Colonic mucosa (tissue), 4 donors: Measurements from ENCODE around the gene WDR76. TPM values are rescaled to one million over a fixed set of nuclear protein-coding genes. Genes with fewer than 3 reads are reported as not detected.
"Not testable (repeated sequence)": the region's sequence is repeated elsewhere in the genome, so short reads cannot be mapped to it uniquely, and the experiment has no call there.

Experiments
- DNase-seq: peaks from one replicate; pipeline ENCODE4 v3.0.0-alpha.2; 2020
- H3K27ac ChIP-seq: fragments of 200-600 bp; one replicate; pipeline ENCODE4 v1.8.0; 2021
- H3K27me3 ChIP-seq: fragments of 200-600 bp; one replicate; pipeline ENCODE4 v1.8.0; 2021
- H3K36me3 ChIP-seq: fragments of 200-600 bp; one replicate; pipeline ENCODE4 v1.8.0; 2021
- H3K4me1 ChIP-seq: fragments of 200-600 bp; one replicate; pipeline ENCODE4 v1.8.0; 2021; ENCODE audit warnings: mild to moderate bottlenecking
- H3K4me3 ChIP-seq: fragments of 200-600 bp; one replicate; pipeline ENCODE4 v1.8.0; 2021
- H3K9ac ChIP-seq, 2 donors: one replicate each; pipeline ENCODE4 v1.7.0; 2013; ENCODE audit warnings: control low read depth in 2 of 2, low read depth in 2 of 2, low read length in 2 of 2
- H3K9me3 ChIP-seq: fragments of 200-600 bp; one replicate; pipeline ENCODE4 v1.8.0; 2021
- CTCF ChIP-seq: fragments of 200-600 bp; IDR thresholded peaks from one replicate; pipeline ENCODE4 v1.8.0; 2022; ENCODE audit warnings: antibody characterized with exemption, mild to moderate bottlenecking
- intact Hi-C: fragments of 100-400 bp; cut with DNase I; formaldehyde crosslinking; loops from one replicate; pipeline ENCODE4 v1.14.1; 2022
- total RNA-seq, 2 donors: library from RNA; stranded (reverse); fragmentation: NEBNext Ultra II Directional in 1 of 2; extraction: Animal tissue kit (Norgen Biotek cat#: 25700) in 1 of 2; gene quantifications; one replicate each; pipeline ENCODE4 v1.2.1, GENCODE V29; 2021
- donor health status: healthy.
- donor health status: DM: no; HTN: no; CAD: no.
- donor health status: DM: no; HTN: no; CAD: no.

Gene WDR76
- total RNA-seq, 2 donors from 2014 or later, result 6.8 to 20.7 TPM

GRCh38 chr15:43826029-43826507 lies 734 bp upstream of the WDR76 start:
- H3K27ac ChIP-seq, result peak overlapping the region; percentile 53
- H3K9ac ChIP-seq, result no peak overlapping the region

GRCh38 chr15:43828061-43828657 lies 1.4 kb downstream of the WDR76 start:
- Histone ChIP-seq H3K27ac (no peak overlapping the region), H3K4me3 (no peak overlapping the region), H3K9ac (no peak overlapping the region), H3K4me1 (peaks cover 14% of the 10 kb centered on the region), H3K36me3 (no peaks in the 10 kb centered on the region), H3K9me3 (no peaks in the 10 kb centered on the region), H3K27me3 (no peaks in the 10 kb centered on the region)
- no peak for TF ChIP-seq CTCF
- intact Hi-C loops, result no loop called here
- DNase-seq, result no peak

More at GRCh38 chr15:43826029-43826507, 734 bp upstream of the WDR76 start:
- Histone ChIP-seq H3K4me1 (peaks cover 14% of the 10 kb centered on the region), H3K27me3 (no peaks in the 10 kb centered on the region), H3K4me3 (peak overlapping the region; percentile 49), H3K9me3 (no peaks in the 10 kb centered on the region), H3K36me3 (no peaks in the 10 kb centered on the region)
- TF ChIP-seq CTCF, result no peak
- DNase-seq, result no peak
- intact Hi-C loops, result no loop called here

- H3K36me3 ChIP-seq, intact Hi-C loops, H3K9me3 ChIP-seq, H3K27me3 ChIP-seq, DNase-seq, H3K9ac ChIP-seq, H3K4me1 ChIP-seq, H3K27ac ChIP-seq, H3K4me3 ChIP-seq: not testable (repeated sequence)
Observed at GRCh38 chr15:43829951-43830540, 3.2 kb downstream of the WDR76 start.

- H3K4me3 ChIP-seq, H3K27me3 ChIP-seq, H3K9ac ChIP-seq, intact Hi-C loops, H3K27ac ChIP-seq, H3K4me1 ChIP-seq, H3K9me3 ChIP-seq, H3K36me3 ChIP-seq, DNase-seq: not testable (repeated sequence)
Observed at GRCh38 chr15:43830691-43831275, 4.0 kb downstream of the WDR76 start.

- H3K4me3 ChIP-seq, intact Hi-C loops, H3K36me3 ChIP-seq, H3K27ac ChIP-seq, H3K9me3 ChIP-seq, DNase-seq, H3K9ac ChIP-seq, H3K4me1 ChIP-seq, H3K27me3 ChIP-seq: not testable (repeated sequence)
Observed at GRCh38 chr15:43831519-43832052, 4.8 kb downstream of the WDR76 start.

- H3K9ac ChIP-seq, H3K36me3 ChIP-seq, H3K4me1 ChIP-seq, H3K27me3 ChIP-seq, H3K9me3 ChIP-seq, H3K4me3 ChIP-seq, H3K27ac ChIP-seq, DNase-seq, intact Hi-C loops: not testable (repeated sequence)
Observed at GRCh38 chr15:43832485-43832884, 5.7 kb downstream of the WDR76 start.

- Histone ChIP-seq H3K27me3 (no peaks in the 10 kb centered on the region), H3K36me3 (no peaks in the 10 kb centered on the region), H3K4me1 (no peaks in the 10 kb centered on the region), H3K9ac (no peak overlapping the region), H3K9me3 (no peaks in the 10 kb centered on the region), H3K27ac (no peak overlapping the region), H3K4me3 (no peak overlapping the region)
- TF ChIP-seq CTCF, result no peak
- intact Hi-C loops, result no loop called here
- no peak for DNase-seq
Observed at GRCh38 chr15:43845421-43845820, 18.6 kb downstream of the WDR76 start.
